ENCODE results near the gene ERG. TPM values are rescaled to one million over a fixed set of nuclear protein-coding genes. Genes with fewer than 3 reads are reported as not detected.

Gene ERG
- total RNA-seq, 1 donor from 2014 or later, result 28.5 TPM

- peaks cover 40 to 56% of the 10 kb centered on the region in 2 donors for H3K36me3 ChIP-seq
- H3K9me3 ChIP-seq, result no peaks in the 10 kb centered on the region
- no peak overlapping the region for H3K4me3 ChIP-seq
- H3K4me1 ChIP-seq, result no peaks in the 10 kb centered on the region
- no peak overlapping the region for H3K27ac ChIP-seq
- intact Hi-C loops (cut with DNase I), result no loop called here
- TF ChIP-seq CTCF (IDR thresholded peaks at IDR 0.05), result no peak
- no peaks in the 10 kb centered on the region for H3K27me3 ChIP-seq
- DNase-seq (ENCODE audit: low spot score in 2 of 2), result no peak
Measured at GRCh38 chr21:38400195-38400919, 97.9 kb downstream of the ERG start.

DNA sequence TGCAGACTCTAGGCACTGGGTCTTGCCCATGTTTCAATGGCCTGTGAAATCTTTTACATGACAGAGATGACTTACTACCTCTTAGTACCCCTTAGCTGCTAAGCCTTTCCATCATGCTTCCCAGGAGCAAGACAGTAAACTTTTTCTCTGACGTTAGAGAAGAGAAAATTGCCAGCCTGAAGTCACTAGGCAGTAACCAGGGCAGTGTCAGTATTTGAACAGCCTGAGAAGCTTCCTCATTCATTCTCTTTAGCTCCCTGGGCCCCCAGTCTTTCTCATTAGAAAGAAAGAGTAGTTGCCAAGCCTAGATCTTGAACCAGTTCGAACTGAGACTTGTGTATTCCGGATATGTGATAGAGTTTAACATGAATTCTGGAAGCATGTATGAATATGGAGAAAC is 99.2 kb downstream of the ERG start:
- no peak for DNase-seq (ENCODE audit: low spot score in 2 of 2)
- peaks cover 40 to 60% of the 10 kb centered on the region in 2 donors for H3K36me3 ChIP-seq
- no peak for TF ChIP-seq CTCF (IDR thresholded peaks at IDR 0.05)
- H3K27ac ChIP-seq, result no peak overlapping the region
- H3K4me3 ChIP-seq, result no peak overlapping the region
- H3K4me1 ChIP-seq, result no peaks in the 10 kb centered on the region
- H3K9me3 ChIP-seq, result no peaks in the 10 kb centered on the region
- no peaks in the 10 kb centered on the region for H3K27me3 ChIP-seq
- intact Hi-C loops (cut with DNase I), result no loop called here

DNA sequence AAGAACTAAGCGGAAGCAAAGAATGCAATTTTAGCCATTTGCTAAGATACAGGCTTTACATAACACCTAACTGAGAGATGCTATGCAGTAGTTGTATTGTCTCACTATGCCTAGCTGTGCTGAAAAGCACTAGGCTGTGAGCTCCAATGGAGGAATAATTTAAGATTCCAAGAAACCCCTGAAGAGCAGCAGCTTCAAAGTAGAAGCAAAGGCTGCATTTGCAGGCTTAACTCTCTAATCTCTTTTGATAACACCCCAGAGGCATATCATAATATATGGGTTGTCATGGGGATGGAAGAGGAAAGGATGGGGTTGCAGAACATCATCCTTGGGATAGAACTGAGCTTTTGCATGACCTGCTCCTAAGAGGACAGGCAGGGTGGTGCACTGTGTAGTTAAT is 102.0 kb downstream of the ERG start:
- H3K36me3 ChIP-seq, result peaks cover 21 to 39% of the 10 kb centered on the region in 2 donors
- no peak overlapping the region for H3K27ac ChIP-seq
- no peak for DNase-seq (ENCODE audit: low spot score in 2 of 2)
- H3K4me3 ChIP-seq, result no peak overlapping the region
- intact Hi-C loops (cut with DNase I), result no loop called here
- no peak for TF ChIP-seq CTCF (IDR thresholded peaks at IDR 0.05)
- no peaks in the 10 kb centered on the region for H3K9me3 ChIP-seq
- no peaks in the 10 kb centered on the region for H3K4me1 ChIP-seq
- no peaks in the 10 kb centered on the region for H3K27me3 ChIP-seq

GRCh38 chr21:38395581-38395980 is 102.7 kb downstream of the ERG start:
- intact Hi-C loops (cut with DNase I), result no loop called here
- Histone ChIP-seq H3K36me3 (peaks cover 26 to 36% of the 10 kb centered on the region in 2 donors), H3K27ac (no peak overlapping the region), H3K27me3 (no peaks in the 10 kb centered on the region), H3K4me3 (no peak overlapping the region), H3K4me1 (no peaks in the 10 kb centered on the region), H3K9me3 (no peaks in the 10 kb centered on the region)
- DNase-seq (ENCODE audit: low spot score in 2 of 2), result no peak
- no peak for TF ChIP-seq CTCF (IDR thresholded peaks at IDR 0.05)

- no peak for DNase-seq (ENCODE audit: low spot score in 2 of 2)
- intact Hi-C loops (cut with DNase I), result no loop called here
- Histone ChIP-seq H3K9me3 (no peaks in the 10 kb centered on the region), H3K4me1 (peaks cover 0 to 10% of the 10 kb centered on the region in 2 donors), H3K4me3 (no peak overlapping the region), H3K27ac (no peak overlapping the region), H3K27me3 (no peaks in the 10 kb centered on the region), H3K36me3 (peaks cover 8 to 14% of the 10 kb centered on the region in 2 donors)
- no peak for TF ChIP-seq CTCF (IDR thresholded peaks at IDR 0.05)
Measured at GRCh38 chr21:38392661-38393060, 105.6 kb downstream of the ERG start.

All from ascending aorta (tissue), 2 donors.